OCI-LY3 (cell line): ENCODE measurements around the gene CD96.

Experiments
- CTCF ChIP-seq: fragments of 200-600, 300-600 bp; sonication (generic); IDR thresholded peaks from 2 replicates; pipeline ENCODE4 v1.5.1; 2014; ENCODE audit warnings: antibody characterized with exemption, low read length, low read depth
- EZH2phosphoT487 ChIP-seq: fragments of 200-600 bp; shearing (Covaris generic); IDR thresholded peaks from 2 replicates; pipeline ENCODE4 v1.6.1; 2018; ENCODE audit warnings: antibody characterized with exemption, mixed run types, low read depth

- no peak for TF ChIP-seq EZH2phosphoT487
- TF ChIP-seq CTCF, result no peak
Observed at GRCh38 chr3:111662012-111662411, 120.0 kb downstream of the CD96 start.
